HG03097 (cell line): ENCODE data around the gene CCR6.

Experiments
- ATAC-seq: cut with Tn5 transposase; IDR thresholded peaks from one replicate; pipeline ENCODE4 v1.9.1; 2021; ENCODE audit not compliant: unreplicated experiment, low FRiP score

The CCR6 gene

DNA sequence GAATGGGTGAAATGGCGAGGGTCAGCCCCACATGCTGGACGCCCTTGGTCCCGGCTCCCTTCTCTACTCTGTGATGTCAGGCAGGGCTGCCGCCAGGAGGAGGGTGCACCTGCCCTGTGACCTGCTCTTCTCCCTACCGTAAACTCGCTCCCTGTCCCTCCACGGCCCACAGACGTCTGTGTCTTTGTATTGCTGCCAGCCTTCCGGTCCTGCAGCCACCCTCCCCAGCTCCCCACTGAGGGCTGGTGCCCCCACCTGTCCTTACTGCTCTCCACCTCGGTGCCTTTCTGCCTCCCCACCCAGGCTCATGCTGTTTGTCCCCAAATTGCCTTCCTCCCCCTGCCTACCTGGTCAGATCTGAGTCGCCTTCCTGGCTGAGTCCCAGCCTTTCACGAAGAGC lies 4.1 kb upstream of the CCR6 start:
- no peak for ATAC-seq

DNA sequence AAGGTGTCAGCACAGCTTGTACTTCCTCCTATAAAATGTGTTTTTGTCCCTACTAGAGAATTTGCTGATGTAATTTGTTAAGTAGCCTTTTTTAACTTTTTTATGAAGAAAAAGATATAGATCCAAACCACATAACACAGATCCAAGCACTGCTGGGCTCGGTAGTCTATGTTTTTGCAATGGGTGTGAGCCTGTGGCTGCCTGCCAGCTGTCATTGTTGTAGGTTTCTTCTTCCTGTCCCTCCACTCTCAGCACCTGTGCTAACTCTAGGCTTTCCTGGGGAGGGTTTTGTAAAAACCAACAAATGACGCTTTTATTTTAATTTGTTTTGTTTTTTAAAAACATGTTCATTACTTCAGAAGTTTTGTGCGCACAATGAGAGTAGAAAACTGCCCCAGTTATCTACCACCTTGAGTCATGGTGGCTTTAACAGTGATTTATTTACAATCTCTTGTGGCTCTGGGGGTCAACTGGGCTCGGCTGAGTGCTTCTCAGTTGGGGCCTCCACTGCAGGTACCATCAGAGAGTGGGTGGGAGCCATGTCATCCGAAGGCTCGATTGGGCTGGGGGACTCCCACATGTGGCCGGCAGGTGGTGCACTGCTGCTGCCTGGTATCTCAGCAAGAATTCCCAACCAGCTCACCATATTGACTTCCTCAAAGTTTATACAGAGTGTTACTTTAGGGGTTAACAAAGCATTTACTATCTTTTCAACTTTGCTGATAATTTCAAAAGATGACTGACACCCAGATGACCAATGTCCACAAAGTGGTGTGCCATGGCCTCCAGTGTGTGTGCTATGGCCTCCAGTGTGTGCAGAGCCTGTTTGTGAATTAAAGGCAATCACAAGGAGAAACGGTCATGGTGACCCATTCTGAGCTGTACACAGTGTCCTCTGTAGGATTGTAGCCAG lies 3.0 kb upstream of the CCR6 start:
- ATAC-seq: no peak

DNA sequence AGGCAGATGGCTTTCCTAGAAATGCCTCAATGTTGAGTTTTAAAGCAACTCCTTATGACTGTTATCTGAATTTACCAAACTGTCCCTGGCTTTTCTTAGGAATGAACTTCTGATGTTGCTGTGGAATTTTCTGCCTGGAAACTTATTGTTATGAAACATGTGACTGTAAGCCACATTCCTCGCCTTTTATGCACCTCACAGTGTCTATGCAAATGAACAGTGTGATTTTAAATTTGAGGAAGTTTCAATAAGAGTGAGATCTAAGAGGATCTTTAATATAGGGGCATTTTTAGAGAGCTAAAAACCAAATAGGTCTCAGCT lies 2.4 kb upstream of the CCR6 start:
- ATAC-seq: no peak

DNA sequence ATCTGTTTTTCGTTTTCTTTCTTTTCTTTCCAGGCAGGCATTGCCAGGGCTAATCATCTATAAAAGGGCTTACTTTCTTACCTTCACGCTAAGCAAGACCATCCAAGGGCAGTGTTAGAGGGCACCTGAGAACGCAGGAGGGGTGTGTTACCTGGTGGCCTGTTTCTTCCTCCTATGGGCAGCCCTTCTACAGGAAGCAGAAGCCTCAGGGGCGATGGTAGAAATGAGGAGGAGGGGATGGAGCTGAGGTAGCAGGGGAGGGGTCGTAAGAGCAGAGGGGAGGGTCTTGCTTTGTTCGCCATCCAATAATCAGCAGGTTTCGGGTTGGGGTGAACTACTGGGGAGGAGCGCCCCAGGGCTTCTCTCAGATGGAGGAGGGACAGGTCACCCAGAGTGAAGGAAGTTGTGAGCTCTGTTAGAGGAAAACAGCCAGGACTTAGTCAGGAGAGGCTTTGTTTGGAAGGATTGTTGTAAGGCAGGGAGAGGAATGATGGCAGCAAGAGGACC lies 1.5 kb upstream of the CCR6 start:
- ATAC-seq: no peak

DNA sequence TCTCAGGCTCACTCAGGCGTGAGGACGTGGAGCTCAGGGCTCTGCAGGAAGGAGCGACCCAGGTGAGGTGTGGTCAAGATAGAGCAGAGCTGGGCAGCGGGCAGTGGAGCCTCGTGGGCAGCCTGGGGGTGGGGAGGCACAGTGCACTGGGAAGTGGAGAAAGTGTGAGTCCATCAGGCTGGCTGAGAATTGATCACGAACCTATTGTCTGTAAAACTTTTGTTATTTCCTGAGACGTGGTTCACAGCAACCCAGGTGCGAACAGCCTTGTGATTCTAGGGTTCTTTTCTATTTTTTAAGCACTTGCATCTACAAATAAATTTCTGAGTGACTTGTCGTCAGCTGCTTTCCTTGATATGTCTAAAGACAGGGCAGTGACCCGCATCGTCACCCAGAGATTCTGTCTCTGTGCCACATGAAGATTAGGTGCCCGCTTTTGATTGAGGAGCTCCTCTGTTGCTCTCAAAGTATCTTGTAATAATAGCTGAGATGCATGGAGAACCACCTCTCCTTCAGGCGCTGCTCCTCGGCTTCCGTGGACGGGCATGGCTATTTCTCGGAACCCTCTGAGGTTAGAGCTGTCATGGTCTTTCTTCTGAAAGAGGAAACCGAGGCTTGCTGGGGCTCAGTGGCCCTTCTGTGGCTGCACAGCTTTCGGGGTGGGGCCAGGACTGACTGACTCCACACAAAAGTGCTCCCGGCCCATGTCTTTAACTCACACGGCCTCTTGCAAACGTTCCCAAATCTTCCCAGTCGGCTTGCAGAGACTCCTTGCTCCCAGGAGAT lies 662 bp upstream of the CCR6 start:
- ATAC-seq: no peak

DNA sequence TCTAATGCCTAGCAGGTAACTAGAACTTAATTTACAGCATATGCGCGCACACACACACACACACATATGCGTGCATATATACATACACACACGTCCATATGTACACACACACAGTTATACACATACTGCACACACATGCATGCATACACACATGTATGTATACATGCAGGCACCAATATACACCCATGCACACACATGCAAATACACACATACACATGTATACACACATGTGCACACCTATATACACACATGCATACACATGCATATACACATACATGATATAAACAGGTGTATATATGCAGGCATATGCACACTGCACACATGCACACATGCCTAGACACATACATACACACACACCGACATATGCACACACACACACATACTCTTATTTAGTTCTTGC lies 1.9 kb downstream of the CCR6 start:
- no peak for ATAC-seq

DNA sequence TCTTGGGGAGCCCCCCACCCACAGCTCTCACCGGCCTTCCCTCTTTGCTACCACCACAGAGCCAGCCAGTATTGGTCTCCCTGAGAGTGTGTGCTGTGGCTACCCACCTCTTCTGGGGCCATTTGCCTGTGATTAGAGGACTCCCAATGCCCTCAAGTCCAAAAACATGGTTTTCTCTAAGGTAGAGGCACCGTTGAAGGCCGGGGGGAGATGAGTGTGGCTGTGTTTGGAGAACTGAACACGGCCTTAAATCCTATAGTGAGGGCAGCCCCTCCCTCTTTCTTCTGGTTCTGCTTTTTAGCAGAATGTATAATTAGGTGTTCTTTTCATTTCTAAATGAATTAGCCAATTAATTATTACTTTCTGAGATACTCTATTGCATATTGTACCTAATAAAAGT lies 2.5 kb downstream of the CCR6 start:
- no peak for ATAC-seq

DNA sequence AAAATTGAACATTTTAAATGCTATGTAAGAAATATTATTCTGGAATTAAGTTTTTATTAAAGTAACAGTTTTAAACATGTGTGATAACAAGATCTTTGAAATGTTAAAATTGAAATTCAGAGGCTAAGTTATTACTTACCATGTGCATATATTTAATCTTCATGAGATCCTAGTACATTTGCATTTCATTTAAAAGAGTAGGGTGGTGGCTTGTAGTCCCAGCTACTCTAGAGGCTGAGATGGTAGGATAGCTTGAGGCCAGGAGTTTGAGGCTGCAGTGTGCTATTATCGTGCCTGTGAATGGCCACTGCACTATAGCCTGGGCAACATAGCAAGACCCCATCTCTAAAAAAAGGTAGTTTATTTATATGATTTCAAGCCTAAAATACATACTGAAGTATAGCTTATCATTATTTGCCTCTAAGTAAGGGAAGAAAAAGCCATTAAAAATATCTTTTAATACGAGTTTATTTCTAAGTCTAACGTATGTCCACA lies 3.0 kb downstream of the CCR6 start:
- no peak for ATAC-seq

DNA sequence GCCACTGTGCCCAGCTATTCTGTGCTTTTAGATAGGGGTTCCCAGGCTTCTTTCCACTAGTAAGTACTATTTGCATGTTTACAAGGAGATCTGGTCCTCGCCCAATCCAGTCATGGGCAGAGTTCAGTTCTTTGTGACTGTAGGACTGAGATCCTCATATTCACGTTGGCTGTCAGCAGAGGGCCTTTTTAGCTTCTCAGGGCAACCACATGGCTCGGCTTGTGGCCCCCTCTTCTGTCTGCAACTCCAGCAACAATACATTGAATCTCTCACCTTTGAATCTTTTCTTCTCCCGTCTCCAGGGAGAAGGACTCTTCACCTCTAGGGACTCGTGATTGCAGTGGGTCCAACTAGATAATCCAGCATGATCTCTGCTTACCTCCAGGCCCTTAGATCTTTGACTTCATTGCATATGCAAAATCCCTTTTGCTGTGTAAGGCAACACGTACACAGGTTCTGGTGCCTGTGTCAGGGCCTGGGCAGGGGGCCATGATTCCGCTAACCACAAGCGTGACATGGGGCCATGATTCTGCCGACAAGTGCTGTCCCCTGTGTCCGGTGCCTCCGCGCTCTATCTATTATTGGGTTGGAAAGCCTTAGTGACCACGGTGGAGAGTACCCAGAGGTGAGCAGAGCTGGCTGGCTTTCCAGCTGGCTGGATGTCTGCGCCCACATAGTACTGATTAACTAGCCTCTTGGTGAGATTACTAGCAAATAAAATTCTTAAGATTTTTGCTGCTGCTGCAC lies 5.1 kb downstream of the CCR6 start:
- no peak for ATAC-seq

DNA sequence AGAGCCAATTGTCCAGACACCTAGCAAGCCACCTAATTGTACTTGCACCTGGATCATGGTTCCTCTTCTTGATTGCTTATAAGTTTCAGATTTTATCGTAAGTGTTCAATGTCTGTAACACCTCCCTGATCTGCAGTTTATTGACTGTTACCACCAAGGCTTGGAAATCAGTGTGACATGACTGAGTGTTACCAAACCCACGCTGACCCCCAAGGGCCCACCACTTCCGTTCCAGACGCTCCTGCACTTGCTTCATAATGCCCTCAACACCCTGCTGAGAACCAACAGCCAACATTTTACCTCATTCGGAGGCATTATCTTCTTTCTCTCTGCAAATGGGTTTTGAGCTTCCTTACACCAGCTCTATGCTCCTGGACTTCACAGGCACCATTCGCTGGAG lies 6.3 kb downstream of the CCR6 start:
- ATAC-seq: no peak

DNA sequence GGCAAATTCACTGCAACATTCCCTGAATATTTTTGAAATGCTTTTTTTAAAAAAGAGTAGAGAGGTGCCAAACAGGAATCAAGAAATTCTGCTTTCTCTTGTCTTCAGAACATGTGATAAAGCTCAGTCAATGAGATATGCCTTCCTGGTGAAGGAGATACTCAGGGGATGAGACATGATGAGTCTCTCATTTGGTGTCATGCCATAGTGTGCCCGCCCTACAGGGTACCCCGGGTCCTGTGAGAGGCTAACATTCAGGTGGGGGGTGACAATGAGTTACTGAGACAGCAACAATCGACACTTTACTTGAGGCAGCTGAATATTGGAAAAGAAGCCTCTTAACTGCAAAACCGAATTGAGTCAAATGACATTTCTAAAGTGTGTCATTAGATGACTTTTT lies 6.7 kb downstream of the CCR6 start:
- ATAC-seq: no peak

DNA sequence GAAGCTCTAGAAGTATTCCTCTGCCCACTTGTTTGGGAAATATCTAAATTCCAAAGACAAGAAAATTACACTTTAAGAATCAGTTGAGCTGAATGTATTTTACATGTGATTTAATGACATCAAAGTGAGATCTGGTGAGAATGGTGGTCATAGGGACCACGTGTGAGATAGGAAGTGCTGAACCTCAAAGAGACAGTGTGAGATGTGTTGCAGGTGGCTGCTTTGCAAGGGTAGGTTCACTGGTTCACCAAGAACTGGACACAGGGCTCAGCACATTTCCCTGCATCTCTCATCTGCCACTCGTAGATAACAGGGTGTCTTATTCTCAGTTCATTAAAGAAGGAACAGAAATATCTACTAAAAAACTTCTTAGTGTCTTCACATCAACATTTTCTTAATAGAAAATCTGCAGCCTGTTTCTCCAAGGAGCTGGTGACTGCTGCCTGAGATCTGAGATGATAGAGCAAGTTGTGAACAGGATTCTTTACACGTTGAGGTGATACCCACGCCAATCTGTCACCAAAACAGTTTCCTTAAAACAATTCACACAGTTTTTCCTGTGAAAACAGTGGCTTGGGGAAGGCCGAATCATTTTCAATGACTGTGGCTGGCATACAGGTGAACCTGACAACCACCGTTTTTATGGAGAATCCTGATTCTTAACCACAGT lies 7.2 kb downstream of the CCR6 start:
- peak; percentile 68 for ATAC-seq

DNA sequence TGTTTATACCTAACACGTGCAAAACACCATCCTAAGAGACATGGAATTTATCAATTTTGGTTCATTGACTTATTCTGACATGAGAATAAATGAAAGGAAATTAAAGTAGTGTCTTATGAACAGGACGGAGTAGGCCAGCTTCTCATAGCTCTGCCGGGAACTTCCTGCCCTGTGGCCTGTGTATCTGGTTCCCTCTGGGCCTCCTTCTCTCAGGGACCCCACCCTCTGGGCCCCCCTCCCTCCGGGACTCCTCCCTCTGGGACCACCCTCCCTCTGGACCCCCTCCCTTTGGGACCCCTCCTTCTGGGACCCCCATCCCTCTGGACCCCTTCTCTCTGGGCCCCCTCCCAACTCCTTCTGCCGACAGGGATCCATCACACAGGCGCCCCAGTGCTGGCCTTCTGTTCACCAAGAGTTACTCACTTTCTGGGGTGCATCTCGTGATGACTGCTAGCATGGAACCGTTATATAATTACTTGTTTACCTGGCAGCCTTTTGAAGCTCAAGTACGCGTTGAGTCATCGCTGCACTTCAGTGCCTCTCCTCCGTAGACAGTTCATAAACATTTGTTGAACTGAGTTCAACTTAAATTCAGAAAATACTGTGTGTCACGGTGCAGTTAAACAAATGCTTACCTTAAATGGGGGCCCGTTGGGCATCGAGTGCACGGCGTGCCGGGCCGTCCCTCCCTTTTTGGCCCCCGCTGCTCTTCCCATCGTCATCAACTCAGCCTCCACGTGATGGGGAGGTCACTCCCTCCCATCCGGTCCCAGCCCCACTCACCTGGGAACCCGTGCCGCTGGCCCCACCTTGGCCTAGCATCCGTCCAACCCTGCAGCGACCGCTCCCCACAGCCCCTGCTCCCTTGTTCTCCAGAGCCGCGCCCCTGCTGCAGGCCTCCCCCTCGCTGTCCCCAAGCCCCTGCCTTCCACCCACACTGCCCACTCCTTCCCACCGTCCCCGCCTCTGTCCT lies 8.1 kb downstream of the CCR6 start:
- no peak for ATAC-seq

DNA sequence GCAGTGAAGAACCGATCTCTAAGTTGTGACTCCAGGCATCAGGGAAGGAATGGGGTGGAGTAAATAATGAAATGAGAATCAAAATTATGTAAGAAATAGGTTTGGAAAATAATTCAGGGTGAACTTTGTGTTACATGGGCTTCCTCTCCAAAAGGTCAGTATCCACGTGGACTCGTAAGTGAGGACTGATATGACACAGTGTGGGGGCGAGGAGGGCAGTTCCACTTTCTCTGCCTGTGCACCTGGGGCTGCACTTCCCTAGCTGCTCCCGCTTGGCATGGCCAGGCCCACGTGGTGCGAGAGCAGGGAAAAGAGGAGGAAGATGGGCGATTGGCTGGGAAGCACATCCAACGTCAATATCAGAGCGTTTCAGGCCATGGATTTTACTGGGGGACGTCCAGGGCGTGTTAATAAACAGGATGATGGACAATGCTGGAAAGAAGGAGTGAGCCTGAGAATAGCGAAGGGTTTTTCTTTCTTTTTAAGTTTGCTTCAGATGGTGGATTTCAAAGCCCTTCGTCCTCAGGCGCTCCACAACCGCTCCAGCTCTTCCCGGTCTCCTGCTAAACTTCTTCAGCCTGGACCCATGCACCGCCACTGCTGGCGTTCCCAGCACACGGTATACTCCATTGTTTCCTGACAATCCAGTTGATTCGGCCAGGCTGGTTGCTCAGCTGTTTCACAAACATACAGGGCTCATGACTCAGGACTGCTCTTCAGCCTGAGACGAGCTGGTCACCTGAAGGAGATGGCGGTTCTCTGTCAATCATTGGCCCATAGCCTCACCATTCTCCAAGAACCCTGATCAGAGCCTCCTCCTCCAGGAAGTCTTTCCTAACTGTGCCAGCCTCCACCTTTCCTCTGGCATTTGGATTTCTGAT lies 11.8 kb downstream of the CCR6 start:
- no peak for ATAC-seq

DNA sequence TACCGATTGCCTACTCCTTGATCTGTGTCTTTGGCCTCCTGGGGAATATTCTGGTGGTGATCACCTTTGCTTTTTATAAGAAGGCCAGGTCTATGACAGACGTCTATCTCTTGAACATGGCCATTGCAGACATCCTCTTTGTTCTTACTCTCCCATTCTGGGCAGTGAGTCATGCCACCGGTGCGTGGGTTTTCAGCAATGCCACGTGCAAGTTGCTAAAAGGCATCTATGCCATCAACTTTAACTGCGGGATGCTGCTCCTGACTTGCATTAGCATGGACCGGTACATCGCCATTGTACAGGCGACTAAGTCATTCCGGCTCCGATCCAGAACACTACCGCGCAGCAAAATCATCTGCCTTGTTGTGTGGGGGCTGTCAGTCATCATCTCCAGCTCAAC lies 13.5 kb downstream of the CCR6 start:
- no peak for ATAC-seq

DNA sequence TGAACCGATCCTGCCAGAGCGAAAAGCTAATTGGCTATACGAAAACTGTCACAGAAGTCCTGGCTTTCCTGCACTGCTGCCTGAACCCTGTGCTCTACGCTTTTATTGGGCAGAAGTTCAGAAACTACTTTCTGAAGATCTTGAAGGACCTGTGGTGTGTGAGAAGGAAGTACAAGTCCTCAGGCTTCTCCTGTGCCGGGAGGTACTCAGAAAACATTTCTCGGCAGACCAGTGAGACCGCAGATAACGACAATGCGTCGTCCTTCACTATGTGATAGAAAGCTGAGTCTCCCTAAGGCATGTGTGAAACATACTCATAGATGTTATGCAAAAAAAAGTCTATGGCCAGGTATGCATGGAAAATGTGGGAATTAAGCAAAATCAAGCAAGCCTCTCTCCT lies 14.2 kb downstream of the CCR6 start:
- ATAC-seq: no peak

DNA sequence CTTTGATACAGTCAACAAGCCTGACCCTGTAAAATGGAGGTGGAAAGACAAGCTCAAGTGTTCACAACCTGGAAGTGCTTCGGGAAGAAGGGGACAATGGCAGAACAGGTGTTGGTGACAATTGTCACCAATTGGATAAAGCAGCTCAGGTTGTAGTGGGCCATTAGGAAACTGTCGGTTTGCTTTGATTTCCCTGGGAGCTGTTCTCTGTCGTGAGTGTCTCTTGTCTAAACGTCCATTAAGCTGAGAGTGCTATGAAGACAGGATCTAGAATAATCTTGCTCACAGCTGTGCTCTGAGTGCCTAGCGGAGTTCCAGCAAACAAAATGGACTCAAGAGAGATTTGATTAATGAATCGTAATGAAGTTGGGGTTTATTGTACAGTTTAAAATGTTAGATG lies 15.0 kb downstream of the CCR6 start:
- no peak for ATAC-seq

DNA sequence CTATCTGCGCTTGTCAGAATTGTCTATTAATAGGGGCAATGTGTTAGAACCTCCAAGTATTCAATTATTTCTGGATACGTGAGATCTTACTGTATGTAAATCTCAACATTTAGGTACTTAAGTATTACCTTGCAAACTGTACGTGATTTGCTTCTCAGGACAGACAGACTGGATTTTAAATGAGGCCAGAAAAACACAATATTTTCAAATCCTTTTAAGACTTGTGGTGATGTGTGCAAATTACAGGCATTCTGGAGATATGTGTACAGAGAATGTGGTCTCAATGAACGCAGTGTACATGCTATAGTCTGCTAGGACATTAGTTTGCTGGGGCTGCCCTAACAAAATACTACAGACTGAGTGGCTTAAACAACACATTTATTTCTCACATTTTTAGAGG lies 16.9 kb downstream of the CCR6 start:
- ATAC-seq: no peak
